Mesenchymal stem cell (in vitro differentiated cells and primary cell): ENCODE data around the gene AHNAK.

ENCODE experiments used
- DNase-seq: peaks from one replicate; pipeline ENCODE4 v3.0.0-alpha.2; 2013
- H2AFZ ChIP-seq: one replicate; pipeline ENCODE4 v1.6.1; 2013; ENCODE audit warnings: low read depth, mild to moderate bottlenecking, control low read depth, inconsistent platforms, low read length, moderate library complexity
- H2AK5ac ChIP-seq: 2 replicates; pipeline ENCODE4 v1.6.1; 2013; ENCODE audit warnings: low read length, moderate library complexity, mild to moderate bottlenecking, inconsistent platforms; ENCODE audit not compliant: severe bottlenecking
- H2BK120ac ChIP-seq: one replicate; pipeline ENCODE4 v1.6.1; 2013; ENCODE audit warnings: low read depth, mild to moderate bottlenecking, inconsistent platforms, low read length, moderate library complexity
- H2BK12ac ChIP-seq, 2 experiments: one replicate each; pipeline ENCODE4 v1.6.1; 2013; ENCODE audit warnings: inconsistent platforms in 2 of 2, low read length in 2 of 2, mild to moderate bottlenecking in 2 of 2, moderate library complexity in 2 of 2, control low read depth in 1 of 2
- H2BK15ac ChIP-seq: one replicate; pipeline ENCODE4 v1.6.1; 2013; ENCODE audit warnings: mild to moderate bottlenecking, low read depth, inconsistent platforms; ENCODE audit not compliant: poor library complexity, severe bottlenecking
- H2BK5ac ChIP-seq: 2 replicates; pipeline ENCODE4 v1.6.1; 2013; ENCODE audit warnings: low read depth, mild to moderate bottlenecking, low read length, control low read depth, inconsistent platforms; ENCODE audit not compliant: poor library complexity, severe bottlenecking
- H3K14ac ChIP-seq, 2 experiments: one replicate each; pipeline ENCODE4 v1.6.1; 2013; ENCODE audit warnings: inconsistent platforms in 2 of 2, low read length in 2 of 2, control low read depth in 1 of 2, mild to moderate bottlenecking in 1 of 2, moderate library complexity in 1 of 2
- H3K18ac ChIP-seq, 2 experiments: one replicate each; pipeline ENCODE4 v1.6.1; 2013; ENCODE audit warnings: inconsistent platforms in 2 of 2, low read length in 2 of 2, control low read depth in 1 of 2, low read depth in 1 of 2, mild to moderate bottlenecking in 1 of 2
- H3K23ac ChIP-seq, 2 experiments: one replicate each; pipeline ENCODE4 v1.6.1; 2013; ENCODE audit warnings: inconsistent platforms in 2 of 2, low read length in 2 of 2, mild to moderate bottlenecking in 2 of 2, moderate library complexity in 2 of 2, control low read depth in 1 of 2
- H3K27ac ChIP-seq: 2 replicates; pipeline ENCODE4 v1.5.1; 2013; ENCODE audit warnings: mild to moderate bottlenecking, moderate library complexity, low read length, control low read depth, inconsistent platforms; ENCODE audit not compliant: poor library complexity, severe bottlenecking
- H3K27me3 ChIP-seq, 2 experiments: 2 replicates each; pipeline versions ENCODE4 v1.6.1 to v1.7.0; 2013; ENCODE audit warnings: low read length in 2 of 2, mild to moderate bottlenecking in 2 of 2, moderate library complexity in 2 of 2, control low read depth in 1 of 2, inconsistent platforms in 1 of 2; ENCODE audit not compliant: control insufficient read depth in 1 of 2, insufficient read depth in 1 of 2
- H3K36me3 ChIP-seq, 2 experiments: 2 replicates each; pipeline versions ENCODE4 v1.6.1 to v1.7.0; 2013; ENCODE audit warnings: low read length in 2 of 2, control low read depth in 1 of 2, inconsistent platforms in 1 of 2, low read depth in 1 of 2, mild to moderate bottlenecking in 1 of 2; ENCODE audit not compliant: insufficient read depth in 2 of 2, control insufficient read depth in 1 of 2
- H3K4ac ChIP-seq, 2 experiments: one replicate each; pipeline ENCODE4 v1.6.1; 2013; ENCODE audit warnings: inconsistent platforms in 2 of 2, low read length in 2 of 2, mild to moderate bottlenecking in 2 of 2, moderate library complexity in 2 of 2, control low read depth in 1 of 2, low read depth in 1 of 2
- H3K4me1 ChIP-seq: 2 replicates; pipeline ENCODE4 v1.6.1; 2013; ENCODE audit warnings: low read depth, low read length, control low read depth; ENCODE audit not compliant: control insufficient read depth, insufficient read depth
- H3K4me2 ChIP-seq: 2 replicates; pipeline ENCODE4 v1.6.1; 2013; ENCODE audit warnings: low read length, mild to moderate bottlenecking, inconsistent platforms; ENCODE audit not compliant: poor library complexity, severe bottlenecking
- H3K4me3 ChIP-seq, 2 experiments: 2 replicates each; pipeline versions ENCODE4 v1.5.1 to v1.7.0; 2013; ENCODE audit warnings: low read length in 2 of 2, mild to moderate bottlenecking in 2 of 2, control low read depth in 1 of 2, low read depth in 1 of 2; ENCODE audit not compliant: insufficient read depth in 1 of 2
- H3K79me1 ChIP-seq: replicated peaks from 2 replicates; pipeline ENCODE4 v1.6.1; 2013; ENCODE audit warnings: mild to moderate bottlenecking, control low read depth, low read length, inconsistent platforms; ENCODE audit not compliant: poor library complexity, severe bottlenecking
- H3K9ac ChIP-seq: 2 replicates; pipeline ENCODE4 v1.7.0; 2013; ENCODE audit warnings: mild to moderate bottlenecking, low read length, moderate library complexity
- H3K9me3 ChIP-seq: 2 replicates; pipeline ENCODE4 v1.7.0; 2013; ENCODE audit warnings: mild to moderate bottlenecking, low read length; ENCODE audit not compliant: control insufficient read depth
- H4K8ac ChIP-seq: one replicate; pipeline ENCODE4 v1.6.1; 2013; ENCODE audit warnings: inconsistent platforms, mild to moderate bottlenecking, low read length, moderate library complexity
- H4K91ac ChIP-seq: one replicate; pipeline ENCODE4 v1.6.1; 2013; ENCODE audit warnings: mild to moderate bottlenecking, low read length, inconsistent platforms
- WGBS: methylation state at CpG from one replicate; pipeline ENCODE4 v1.1.7; 2013; ENCODE audit warnings: mixed read lengths; 5-methylcytosine and 5-hydroxymethylcytosine counted together

The AHNAK gene

GRCh38 chr11:62492586-62492985 is 54.0 kb downstream of the AHNAK start:
- Histone ChIP-seq H2BK120ac (no peak overlapping the region), H3K79me1 (no peaks in the 10 kb centered on the region), H3K23ac (no peak overlapping the region), H3K27me3 (no peaks in the 10 kb centered on the region), H2AK5ac (peak overlapping the region; percentile 42), H3K14ac (no peak overlapping the region), H2AFZ (no peak overlapping the region), H2BK15ac (no peak overlapping the region), H4K8ac (no peak overlapping the region), H3K9ac (no peak overlapping the region), H3K27ac (no peak overlapping the region), H3K4me3 (no peak overlapping the region), H2BK12ac (no peak overlapping the region), H3K4me2 (no peak overlapping the region), H4K91ac (no peak overlapping the region), H3K9me3 (no peaks in the 10 kb centered on the region), H2BK5ac (no peak overlapping the region), H3K4ac (no peak overlapping the region), H3K36me3 (peaks cover 7 to 11% of the 10 kb centered on the region in 2 experiments), H3K4me1 (peaks cover 6% of the 10 kb centered on the region), H3K18ac (no peak overlapping the region)
- DNase-seq: no peak
- 98% methylated on average over 4 of the region's 4 CpGs for WGBS

GRCh38 chr11:62491571-62492329 is 54.9 kb downstream of the AHNAK start:
- 89% methylated on average over 8 of the region's 9 CpGs for WGBS

DNA sequence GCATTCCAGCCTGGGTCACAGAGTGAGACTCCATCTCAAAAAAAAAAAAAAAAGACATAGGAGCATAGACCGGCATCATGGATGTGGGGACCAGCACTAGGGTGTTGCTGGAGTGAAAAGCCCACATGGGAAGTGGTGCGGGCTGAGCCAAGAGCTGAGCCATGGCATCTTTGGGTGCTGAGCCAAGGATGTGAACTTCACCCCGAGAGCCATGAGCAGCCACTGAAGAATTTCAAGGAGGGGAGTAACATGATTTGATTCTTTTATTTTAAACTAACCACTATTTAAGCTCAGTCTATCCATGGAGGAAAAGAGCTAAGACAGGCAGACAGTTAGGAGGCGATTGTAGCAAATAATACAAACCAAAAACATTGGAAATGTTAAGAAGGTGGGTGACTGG is 57.4 kb downstream of the AHNAK start:
- Histone ChIP-seq H3K4me3 (no peak overlapping the region), H3K4me1 (peaks cover 4% of the 10 kb centered on the region), H2BK120ac (no peak overlapping the region), H4K8ac (no peak overlapping the region), H3K9ac (no peak overlapping the region), H2AK5ac (no peak overlapping the region), H3K27ac (no peak overlapping the region), H3K14ac (no peak overlapping the region), H3K4me2 (no peak overlapping the region), H3K18ac (no peak overlapping the region), H2BK12ac (no peak overlapping the region), H2AFZ (no peak overlapping the region), H3K4ac (no peak overlapping the region), H3K36me3 (peaks cover 10 to 11% of the 10 kb centered on the region in 2 experiments), H2BK5ac (no peak overlapping the region), H4K91ac (no peak overlapping the region), H3K27me3 (no peaks in the 10 kb centered on the region), H3K9me3 (no peaks in the 10 kb centered on the region), H3K23ac (no peak overlapping the region), H2BK15ac (no peak overlapping the region), H3K79me1 (no peaks in the 10 kb centered on the region)
- no peak for DNase-seq
- WGBS: 100% methylated on average over 3 of the region's 4 CpGs

More at GRCh38 chr11:62491571-62492329, 54.9 kb downstream of the AHNAK start:
- H3K4me3 ChIP-seq: no peak overlapping the region
- no peak overlapping the region for H2BK5ac ChIP-seq
- H3K79me1 ChIP-seq: no peaks in the 10 kb centered on the region
- no peak overlapping the region for H4K8ac ChIP-seq
- peaks cover 10 to 11% of the 10 kb centered on the region in 2 experiments for H3K36me3 ChIP-seq
- DNase-seq: no peak
- no peak overlapping the region for H2BK12ac ChIP-seq
- H3K4ac ChIP-seq: no peak overlapping the region
- H3K14ac ChIP-seq: no peak overlapping the region
- no peak overlapping the region for H3K23ac ChIP-seq
- H2AFZ ChIP-seq: no peak overlapping the region
- no peak overlapping the region for H2BK120ac ChIP-seq
- H3K27me3 ChIP-seq: no peaks in the 10 kb centered on the region
- H2AK5ac ChIP-seq: no peak overlapping the region
- peaks cover 2% of the 10 kb centered on the region for H3K4me1 ChIP-seq
- no peak overlapping the region for H3K9ac ChIP-seq
- H3K18ac ChIP-seq: no peak overlapping the region
- H3K9me3 ChIP-seq: no peaks in the 10 kb centered on the region
- no peak overlapping the region for H3K4me2 ChIP-seq
- no peak overlapping the region for H2BK15ac ChIP-seq
- H4K91ac ChIP-seq: no peak overlapping the region
- no peak overlapping the region for H3K27ac ChIP-seq

DNA sequence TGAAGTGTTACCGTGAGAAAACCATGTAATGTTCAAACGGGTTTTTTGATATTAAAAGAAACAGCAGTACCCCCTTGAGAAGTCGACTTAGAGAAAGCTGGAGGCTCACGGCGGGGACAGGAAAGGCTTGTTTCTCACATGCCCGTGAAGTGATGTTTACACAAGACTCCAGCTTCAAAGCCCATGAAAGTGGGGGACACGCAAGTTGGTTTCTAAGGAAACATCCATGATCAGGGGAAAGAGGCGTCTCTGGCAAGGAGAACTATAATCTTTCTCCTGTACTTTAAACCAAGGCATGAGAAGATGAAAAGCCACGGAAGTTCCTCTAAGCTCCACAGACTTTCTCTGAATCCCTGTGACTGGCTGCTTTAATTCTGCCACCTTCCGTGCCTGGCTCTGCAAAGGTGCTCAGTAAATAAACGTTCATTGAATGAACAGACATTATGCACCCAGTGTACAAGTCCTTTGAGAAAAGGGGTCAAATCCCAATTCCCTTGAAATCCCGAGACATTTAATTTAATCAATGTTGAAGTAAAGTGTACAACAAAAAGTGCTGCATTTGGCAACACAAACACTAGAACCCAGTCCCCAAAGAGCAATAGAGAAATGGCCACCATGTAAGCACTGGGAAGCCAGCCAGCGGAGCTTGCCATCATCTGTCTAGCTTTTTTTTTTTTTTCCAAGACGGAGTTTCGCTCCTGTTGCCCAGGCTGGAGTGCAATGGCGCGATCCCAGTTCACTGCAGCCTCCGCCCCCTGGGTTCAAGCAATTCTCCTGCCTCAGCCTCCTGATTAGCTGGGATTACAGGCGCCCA is 58.7 kb downstream of the AHNAK start:
- H3K18ac ChIP-seq: no peak overlapping the region
- peak overlapping the region; percentile 4 for H4K8ac ChIP-seq
- no peak overlapping the region for H2BK5ac ChIP-seq
- H3K23ac ChIP-seq: no peak overlapping the region
- 73% methylated on average over 16 of the region's 19 CpGs for WGBS
- H3K4me1 ChIP-seq: peaks cover 4% of the 10 kb centered on the region
- no peak overlapping the region for H3K4me2 ChIP-seq
- H2BK15ac ChIP-seq: no peak overlapping the region
- H2BK12ac ChIP-seq: no peak overlapping the region
- no peak overlapping the region for H3K9ac ChIP-seq
- H4K91ac ChIP-seq: no peak overlapping the region
- H3K4me3 ChIP-seq: no peak overlapping the region
- H3K9me3 ChIP-seq: no peaks in the 10 kb centered on the region
- H3K27ac ChIP-seq: no peak overlapping the region
- H2BK120ac ChIP-seq: no peak overlapping the region
- no peak overlapping the region for H2AK5ac ChIP-seq
- peak; percentile 37 for DNase-seq
- no peak overlapping the region for H2AFZ ChIP-seq
- no peak overlapping the region for H3K14ac ChIP-seq
- peaks cover 10 to 11% of the 10 kb centered on the region in 2 experiments for H3K36me3 ChIP-seq
- no peak overlapping the region for H3K4ac ChIP-seq
- H3K79me1 ChIP-seq: no peaks in the 10 kb centered on the region
- no peaks in the 10 kb centered on the region for H3K27me3 ChIP-seq
